Neural cell (in vitro differentiated cells): Measurements from ENCODE around the gene CCL27. TPM values are rescaled to one million over a fixed set of nuclear protein-coding genes. Genes with fewer than 3 reads are reported as not detected.

Source experiments
- H2AFZ ChIP-seq: fragments of 200-600, 300-800 bp; sonication (generic), shearing (Covaris generic); 2 replicates; pipeline ENCODE4 v1.6.0; 2014; ENCODE audit warnings: low read depth, mild to moderate bottlenecking, antibody characterized with exemption, low read length, moderate library complexity
- H3F3A ChIP-seq: fragments of 200-600 bp; shearing (Covaris generic); 2 replicates; pipeline ENCODE4 v1.6.1; 2016; ENCODE audit warnings: mild to moderate bottlenecking, moderate library complexity, mixed read lengths, antibody characterized with exemption, low read length; ENCODE audit not compliant: insufficient read depth, poor library complexity, severe bottlenecking
- H3K27ac ChIP-seq: fragments of 200-600, 300-800 bp; sonication (generic), shearing (Covaris generic); 2 replicates; pipeline ENCODE4 v1.5.1; 2014; ENCODE audit warnings: mild to moderate bottlenecking, low read length, moderate library complexity
- H3K27me3 ChIP-seq: fragments of 300-800, 200-600 bp; sonication (generic), shearing (Covaris generic); 2 replicates; pipeline ENCODE4 v1.6.0; 2014; ENCODE audit warnings: mild to moderate bottlenecking, low read depth, low read length, moderate library complexity; ENCODE audit not compliant: insufficient read depth
- H3K36me3 ChIP-seq: fragments of 300-800, 200-600 bp; sonication (generic), shearing (Covaris generic); 2 replicates; pipeline ENCODE4 v1.5.1; 2014; ENCODE audit warnings: mild to moderate bottlenecking, antibody characterized with exemption, low read length, moderate library complexity; ENCODE audit not compliant: insufficient read depth
- H3K4me2 ChIP-seq: fragments of 300-800, 200-600 bp; sonication (generic), shearing (Covaris generic); 2 replicates; pipeline ENCODE4 v1.6.0; 2014; ENCODE audit warnings: mild to moderate bottlenecking, low read length
- H3K4me3 ChIP-seq: fragments of 300-800, 200-600 bp; sonication (generic), shearing (Covaris generic); 2 replicates; pipeline ENCODE4 v1.5.1; 2014; ENCODE audit warnings: mild to moderate bottlenecking, low read length, moderate library complexity
- H3K79me2 ChIP-seq: fragments of 200-600 bp; shearing (Covaris generic); replicated peaks from 2 replicates; pipeline ENCODE4 v1.6.0; 2014; ENCODE audit warnings: mild to moderate bottlenecking, low read length, moderate library complexity; ENCODE audit not compliant: insufficient read depth
- H3K9ac ChIP-seq: fragments of 300-800, 200-600 bp; sonication (generic), shearing (Covaris generic); 2 replicates; pipeline ENCODE4 v1.6.1; 2016; ENCODE audit warnings: mild to moderate bottlenecking, low read length, mixed read lengths
- H3K9me2 ChIP-seq: fragments of 200-600 bp; shearing (Covaris generic); 2 replicates; pipeline ENCODE4 v1.6.1; 2016; ENCODE audit warnings: mild to moderate bottlenecking, low read length, mixed read lengths; ENCODE audit not compliant: insufficient read depth
- H3K9me3 ChIP-seq: fragments of 200-600, 300-800 bp; sonication (generic), shearing (Covaris generic); 2 replicates; pipeline ENCODE4 v1.6.1; 2016; ENCODE audit warnings: mild to moderate bottlenecking, mixed run types, low read length, moderate library complexity, mixed read lengths
- H4K20me1 ChIP-seq: fragments of 200-600 bp; shearing (Covaris generic); 2 replicates; pipeline ENCODE4 v1.6.1; 2016; ENCODE audit warnings: mild to moderate bottlenecking, mixed run types; ENCODE audit not compliant: insufficient read depth
- EP300 ChIP-seq: fragments of 450-650 bp; conservative IDR thresholded peaks from 2 replicates; pipeline ENCODE4 v1.6.1; 2014; ENCODE audit warnings: antibody characterized with exemption, mild to moderate bottlenecking, moderate library complexity; ENCODE audit not compliant: poor library complexity, severe bottlenecking
- EZH2 ChIP-seq: fragments of 200-600, 300-800 bp; shearing (Covaris generic), sonication (generic); IDR thresholded peaks from 2 replicates; pipeline ENCODE4 v1.6.1; 2014; ENCODE audit warnings: antibody characterized with exemption, low read length, borderline replicate concordance, mild to moderate bottlenecking; ENCODE audit not compliant: insufficient read depth, poor library complexity, severe bottlenecking
- MXI1 ChIP-seq: fragments of 450-650 bp; conservative IDR thresholded peaks from 2 replicates; pipeline ENCODE4 v1.6.1; 2014; ENCODE audit warnings: antibody characterized with exemption, mild to moderate bottlenecking; ENCODE audit not compliant: poor library complexity, severe bottlenecking
- POLR2AphosphoS5 ChIP-seq: IDR thresholded peaks from 2 replicates; pipeline ENCODE4 v1.6.1; 2012
- RAD21 ChIP-seq: fragments of 450-650 bp; conservative IDR thresholded peaks from 2 replicates; pipeline ENCODE4 v1.6.1; 2014; ENCODE audit warnings: antibody characterized with exemption, mild to moderate bottlenecking, moderate library complexity
- SMC3 ChIP-seq: fragments of 450-650 bp; conservative IDR thresholded peaks from 2 replicates; pipeline ENCODE4 v1.6.1; 2014; ENCODE audit warnings: antibody characterized with exemption, mild to moderate bottlenecking, moderate library complexity; ENCODE audit not compliant: poor library complexity
- TAF1 ChIP-seq: IDR thresholded peaks from 2 replicates; pipeline ENCODE4 v1.6.1; 2012; ENCODE audit warnings: low read depth
- polyA plus RNA-seq: library from polyadenylated mRNA; depleted of rRNA; stranded (reverse); fragments of >200 nt; gene quantifications from 2 replicates; pipeline ENCODE4 v1.2.3, GENCODE V29; 2014
- TF ChIP-seq, protein P1 (sequence below): fragments of 450-650 bp; IDR thresholded peaks from 2 replicates; pipeline ENCODE4 v1.5.1; 2014; ENCODE audit warnings: antibody characterized with exemption, mild to moderate bottlenecking, moderate library complexity; ENCODE audit not compliant: poor library complexity, severe bottlenecking
- TF ChIP-seq, protein P2 (sequence below): IDR thresholded peaks from 2 replicates; pipeline ENCODE4 v1.6.1; 2012; ENCODE audit warnings: borderline replicate concordance

The CCL27 gene
- polyA plus RNA-seq, 1 donor from 2014 or later, result 0.82 TPM

- no peaks in the 10 kb centered on the region for H3K9me2 ChIP-seq
- H3F3A ChIP-seq, result no peaks in the 10 kb centered on the region
- H3K9ac ChIP-seq, result no peak overlapping the region
- no peak overlapping the region for H3K4me2 ChIP-seq
- H3K4me3 ChIP-seq, result no peak overlapping the region
- H4K20me1 ChIP-seq, result no peaks in the 10 kb centered on the region
- H2AFZ ChIP-seq, result no peak overlapping the region
- H3K9me3 ChIP-seq, result no peaks in the 10 kb centered on the region
- no peaks in the 10 kb centered on the region for H3K36me3 ChIP-seq
- no peaks in the 10 kb centered on the region for H3K27me3 ChIP-seq
- no peak overlapping the region for H3K27ac ChIP-seq
- TF ChIP-seq MXI1, result no peak
- no peak for TF ChIP-seq TAF1
- TF ChIP-seq RAD21, result no peak
- no peak for TF ChIP-seq EP300
- TF ChIP-seq SMC3, result no peak
- TF ChIP-seq POLR2AphosphoS5, result no peak
- no peak for TF ChIP-seq EZH2
- TF ChIP-seq, protein P1, sequence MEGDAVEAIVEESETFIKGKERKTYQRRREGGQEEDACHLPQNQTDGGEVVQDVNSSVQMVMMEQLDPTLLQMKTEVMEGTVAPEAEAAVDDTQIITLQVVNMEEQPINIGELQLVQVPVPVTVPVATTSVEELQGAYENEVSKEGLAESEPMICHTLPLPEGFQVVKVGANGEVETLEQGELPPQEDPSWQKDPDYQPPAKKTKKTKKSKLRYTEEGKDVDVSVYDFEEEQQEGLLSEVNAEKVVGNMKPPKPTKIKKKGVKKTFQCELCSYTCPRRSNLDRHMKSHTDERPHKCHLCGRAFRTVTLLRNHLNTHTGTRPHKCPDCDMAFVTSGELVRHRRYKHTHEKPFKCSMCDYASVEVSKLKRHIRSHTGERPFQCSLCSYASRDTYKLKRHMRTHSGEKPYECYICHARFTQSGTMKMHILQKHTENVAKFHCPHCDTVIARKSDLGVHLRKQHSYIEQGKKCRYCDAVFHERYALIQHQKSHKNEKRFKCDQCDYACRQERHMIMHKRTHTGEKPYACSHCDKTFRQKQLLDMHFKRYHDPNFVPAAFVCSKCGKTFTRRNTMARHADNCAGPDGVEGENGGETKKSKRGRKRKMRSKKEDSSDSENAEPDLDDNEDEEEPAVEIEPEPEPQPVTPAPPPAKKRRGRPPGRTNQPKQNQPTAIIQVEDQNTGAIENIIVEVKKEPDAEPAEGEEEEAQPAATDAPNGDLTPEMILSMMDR, result no peak
- TF ChIP-seq, protein P2, sequence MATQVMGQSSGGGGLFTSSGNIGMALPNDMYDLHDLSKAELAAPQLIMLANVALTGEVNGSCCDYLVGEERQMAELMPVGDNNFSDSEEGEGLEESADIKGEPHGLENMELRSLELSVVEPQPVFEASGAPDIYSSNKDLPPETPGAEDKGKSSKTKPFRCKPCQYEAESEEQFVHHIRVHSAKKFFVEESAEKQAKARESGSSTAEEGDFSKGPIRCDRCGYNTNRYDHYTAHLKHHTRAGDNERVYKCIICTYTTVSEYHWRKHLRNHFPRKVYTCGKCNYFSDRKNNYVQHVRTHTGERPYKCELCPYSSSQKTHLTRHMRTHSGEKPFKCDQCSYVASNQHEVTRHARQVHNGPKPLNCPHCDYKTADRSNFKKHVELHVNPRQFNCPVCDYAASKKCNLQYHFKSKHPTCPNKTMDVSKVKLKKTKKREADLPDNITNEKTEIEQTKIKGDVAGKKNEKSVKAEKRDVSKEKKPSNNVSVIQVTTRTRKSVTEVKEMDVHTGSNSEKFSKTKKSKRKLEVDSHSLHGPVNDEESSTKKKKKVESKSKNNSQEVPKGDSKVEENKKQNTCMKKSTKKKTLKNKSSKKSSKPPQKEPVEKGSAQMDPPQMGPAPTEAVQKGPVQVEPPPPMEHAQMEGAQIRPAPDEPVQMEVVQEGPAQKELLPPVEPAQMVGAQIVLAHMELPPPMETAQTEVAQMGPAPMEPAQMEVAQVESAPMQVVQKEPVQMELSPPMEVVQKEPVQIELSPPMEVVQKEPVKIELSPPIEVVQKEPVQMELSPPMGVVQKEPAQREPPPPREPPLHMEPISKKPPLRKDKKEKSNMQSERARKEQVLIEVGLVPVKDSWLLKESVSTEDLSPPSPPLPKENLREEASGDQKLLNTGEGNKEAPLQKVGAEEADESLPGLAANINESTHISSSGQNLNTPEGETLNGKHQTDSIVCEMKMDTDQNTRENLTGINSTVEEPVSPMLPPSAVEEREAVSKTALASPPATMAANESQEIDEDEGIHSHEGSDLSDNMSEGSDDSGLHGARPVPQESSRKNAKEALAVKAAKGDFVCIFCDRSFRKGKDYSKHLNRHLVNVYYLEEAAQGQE, result no peak
- H3K79me2 ChIP-seq, result no peaks in the 10 kb centered on the region
Measured at GRCh38 chr9:34693560-34693959, 31.1 kb upstream of the CCL27 start.

GRCh38 chr9:34691936-34692315 lies 29.5 kb upstream of the CCL27 start:
- Histone ChIP-seq H3K79me2 (no peaks in the 10 kb centered on the region), H3K4me3 (no peak overlapping the region), H3F3A (no peaks in the 10 kb centered on the region), H4K20me1 (no peaks in the 10 kb centered on the region), H3K9me3 (no peaks in the 10 kb centered on the region), H3K9me2 (no peaks in the 10 kb centered on the region), H3K36me3 (no peaks in the 10 kb centered on the region), H2AFZ (no peak overlapping the region), H3K27me3 (no peaks in the 10 kb centered on the region), H3K4me2 (no peak overlapping the region), H3K27ac (no peak overlapping the region), H3K9ac (no peak overlapping the region)
- TF ChIP-seq POLR2AphosphoS5 (no peak), EP300 (no peak), RAD21 (no peak), EZH2 (no peak), TAF1 (no peak), SMC3 (no peak), MXI1 (no peak)
- TF ChIP-seq, protein P2, result no peak
- TF ChIP-seq, protein P1, result no peak
